B cell (primary cell): Measurements from ENCODE around the gene EXOC3. TPM values are rescaled to one million over a fixed set of nuclear protein-coding genes. Genes with fewer than 3 reads are reported as not detected.

Experiments used
- ATAC-seq: fragments of 200-7000 bp; cut with Tn5 transposase; one replicate; pipeline ENCODE4 v1.10.0; 2021; ENCODE audit warnings: low read depth, mild to moderate bottlenecking, moderate number of reproducible peaks, moderate library complexity
- CTCF ChIA-PET: fragments of 350-600 bp; sonication (Branson Sonifier 250); formaldehyde crosslinking; loops from one replicate; lab custom pipeline; 2021; ENCODE audit warnings: antibody characterized with exemption, inconsistent platforms; lab: Charles Lee
- POLR2A ChIA-PET: fragments of 350-600 bp; sonication (Branson Sonifier 250); formaldehyde crosslinking; loops from one replicate; lab custom pipeline; 2021; ENCODE audit warnings: antibody characterized with exemption; lab: Charles Lee
- DNase-seq: peaks from one replicate; pipeline ENCODE4 v3.0.0; 2013
- H2AFZ ChIP-seq: 2 replicates; pipeline ENCODE4 v1.6.1; 2012; ENCODE audit warnings: mild to moderate bottlenecking, low read depth, low read length; ENCODE audit not compliant: insufficient read depth, poor library complexity, severe bottlenecking
- H3K27ac ChIP-seq, 2 donors: 1 replicate in 1 of 2; 2 replicates in 1 of 2; pipeline ENCODE4 v1.5.1; 2012 to 2013; ENCODE audit warnings: low read length in 2 of 2, mild to moderate bottlenecking in 2 of 2, moderate library complexity in 1 of 2
- H3K27me3 ChIP-seq, 4 experiments: fragments of 200-600 bp in 1 of 4; sonication (generic) in 1 of 4; replicated peaks in 1 of 4; 1 replicate in 2 of 4; 2 replicates in 2 of 4; pipeline versions ENCODE4 v1.6.1 to v1.7.0; 2013 to 2016; ENCODE audit warnings: low read length in 3 of 4, mild to moderate bottlenecking in 2 of 4, mixed read lengths in 1 of 4, moderate library complexity in 1 of 4; ENCODE audit not compliant: insufficient read depth in 4 of 4, control insufficient read depth in 3 of 4; ENCODE audit errors: control extremely low read depth in 1 of 4
- H3K36me3 ChIP-seq, 2 experiments: replicated peaks in 1 of 2; 1 replicate in 1 of 2; 2 replicates in 1 of 2; pipeline versions ENCODE4 v1.6.1 to v1.7.1; 2013; ENCODE audit warnings: low read length in 1 of 2; ENCODE audit not compliant: insufficient read depth in 2 of 2, control insufficient read depth in 1 of 2; ENCODE audit errors: control extremely low read depth in 1 of 2, extremely low read depth in 1 of 2
- H3K4me1 ChIP-seq, 2 donors: fragments of 200-600 bp in 1 of 2; sonication (generic) in 1 of 2; 1 replicate in 1 of 2; 2 replicates in 1 of 2; pipeline versions ENCODE4 v1.5.1 to v1.6.1; 2013 to 2017; ENCODE audit warnings: low read length in 2 of 2; ENCODE audit not compliant: control insufficient read depth in 2 of 2, insufficient read depth in 2 of 2
- H3K4me2 ChIP-seq: replicated peaks from 2 replicates; pipeline ENCODE3; 2012; ENCODE audit warnings: mild to moderate bottlenecking, low read depth, low read length; ENCODE audit not compliant: poor library complexity, severe bottlenecking
- H3K4me3 ChIP-seq, 5 experiments: fragments of 200-600 bp in 1 of 5; sonication (generic) in 1 of 5; 1 replicate in 3 of 5; 2 replicates in 2 of 5; pipeline versions ENCODE4 v1.5.1 to v1.7.0; 2011 to 2016; ENCODE audit warnings: low read length in 4 of 5, mild to moderate bottlenecking in 4 of 5, low read depth in 2 of 5, control low read depth in 1 of 5, moderate library complexity in 1 of 5; ENCODE audit not compliant: insufficient read depth in 1 of 5; ENCODE audit errors: control extremely low read depth in 1 of 5, extremely low read depth in 1 of 5
- H3K79me2 ChIP-seq: fragments of 200-600 bp; sonication (generic); one replicate; pipeline ENCODE4 v1.6.0; 2016; ENCODE audit warnings: low read length; ENCODE audit not compliant: control insufficient read depth, insufficient read depth
- H3K9ac ChIP-seq: fragments of 200-600 bp; sonication (generic); 2 replicates; pipeline ENCODE4 v1.6.1; 2017; ENCODE audit warnings: mild to moderate bottlenecking, low read length, moderate library complexity
- H3K9me3 ChIP-seq, 3 donors: one replicate each; pipeline versions ENCODE4 v1.6.1 to v1.7.1; 2013; ENCODE audit warnings: low read length in 2 of 3; ENCODE audit not compliant: control insufficient read depth in 2 of 3, insufficient read depth in 1 of 3; ENCODE audit errors: control extremely low read depth in 1 of 3
- H4K20me1 ChIP-seq: 2 replicates; pipeline ENCODE4 v1.6.0; 2012; ENCODE audit warnings: mild to moderate bottlenecking, low read length; ENCODE audit not compliant: insufficient read depth, control insufficient read depth, poor library complexity, severe bottlenecking
- H3K27ac Mint-ChIP-seq: one replicate; pipeline ENCODE4 v1.8.0; 2021; ENCODE audit warnings: mixed read lengths
- H3K27me3 Mint-ChIP-seq: one replicate; pipeline ENCODE4 v1.8.0; 2021; ENCODE audit warnings: mixed read lengths
- H3K4me1 Mint-ChIP-seq: one replicate; pipeline ENCODE4 v1.8.0; 2021; ENCODE audit warnings: mixed read lengths
- H3K4me3 Mint-ChIP-seq: one replicate; pipeline ENCODE4 v1.8.0; 2021; ENCODE audit warnings: mixed read lengths
- H3K9me3 Mint-ChIP-seq: one replicate; pipeline ENCODE4 v1.8.0; 2022; ENCODE audit warnings: mixed read lengths; ENCODE audit not compliant: insufficient read depth
- EZH2 ChIP-seq: IDR thresholded peaks from 2 replicates; pipeline ENCODE4 v1.6.1; 2012; ENCODE audit warnings: borderline replicate concordance, low read depth, mild to moderate bottlenecking, moderate library complexity, low read length; ENCODE audit not compliant: insufficient read depth, poor library complexity, severe bottlenecking
- WGBS: methylation state at CpG from one replicate; pipeline ENCODE4 v1.1.5; 2013; ENCODE audit warnings: missing lambda C conversion rate; ENCODE audit not compliant: insufficient coverage; 5-methylcytosine and 5-hydroxymethylcytosine counted together
- intact Hi-C: fragments of 100-400 bp; cut with micrococcal nuclease; formaldehyde crosslinking; loops from one replicate; pipeline ENCODE4 v1.10.0; 2022
- polyA plus RNA-seq: library from polyadenylated mRNA; depleted of rRNA; stranded (reverse); fragments of >200 nt; gene quantifications from 2 replicates; pipeline ENCODE4 v1.2.3, GENCODE V29; 2012
- total RNA-seq, 2 donors: library from RNA; stranded (reverse); fragments of 120-200 nt in 1 of 2; gene quantifications; 1 replicate in 1 of 2; 2 replicates in 1 of 2; pipeline versions ENCODE4 v1.2.3 to v1.2.4, GENCODE V29; 2013 to 2022
- TF ChIP-seq, protein P1 (sequence below): fragments of 200-600 bp; IDR thresholded peaks from one replicate; pipeline ENCODE4 v1.8.0; 2022; ENCODE audit warnings: antibody characterized with exemption, mild to moderate bottlenecking

The EXOC3 gene
- total and polyA plus RNA-seq, 2 donors (not counting 1 experiment from before 2014, with no cell fraction given), result 44.0 to 97.1 TPM

GRCh38 chr5:446066-446882 lies 3.3 kb downstream of the EXOC3 start:
- intact Hi-C loops, result loop anchor here (2.0 to 10.0 kb wide), 2 partner anchors 27 to 169 kb away; partner anchors contain the start of gene CEP72
- no peaks in the 10 kb centered on the region for H3K27me3 Mint-ChIP-seq
- CTCF ChIA-PET, result interaction anchor here (0.6 to 3.7 kb wide), 24 partner anchors 11 to 727 kb away, joined by 3 to 28 read pairs (median 4); no protein-coding TSS in a partner anchor
- peaks cover 38% of the 10 kb centered on the region for H4K20me1 ChIP-seq
- ATAC-seq (no peak), DNase-seq (no peak)
- no peak for TF ChIP-seq EZH2
- TF ChIP-seq, protein P1, sequence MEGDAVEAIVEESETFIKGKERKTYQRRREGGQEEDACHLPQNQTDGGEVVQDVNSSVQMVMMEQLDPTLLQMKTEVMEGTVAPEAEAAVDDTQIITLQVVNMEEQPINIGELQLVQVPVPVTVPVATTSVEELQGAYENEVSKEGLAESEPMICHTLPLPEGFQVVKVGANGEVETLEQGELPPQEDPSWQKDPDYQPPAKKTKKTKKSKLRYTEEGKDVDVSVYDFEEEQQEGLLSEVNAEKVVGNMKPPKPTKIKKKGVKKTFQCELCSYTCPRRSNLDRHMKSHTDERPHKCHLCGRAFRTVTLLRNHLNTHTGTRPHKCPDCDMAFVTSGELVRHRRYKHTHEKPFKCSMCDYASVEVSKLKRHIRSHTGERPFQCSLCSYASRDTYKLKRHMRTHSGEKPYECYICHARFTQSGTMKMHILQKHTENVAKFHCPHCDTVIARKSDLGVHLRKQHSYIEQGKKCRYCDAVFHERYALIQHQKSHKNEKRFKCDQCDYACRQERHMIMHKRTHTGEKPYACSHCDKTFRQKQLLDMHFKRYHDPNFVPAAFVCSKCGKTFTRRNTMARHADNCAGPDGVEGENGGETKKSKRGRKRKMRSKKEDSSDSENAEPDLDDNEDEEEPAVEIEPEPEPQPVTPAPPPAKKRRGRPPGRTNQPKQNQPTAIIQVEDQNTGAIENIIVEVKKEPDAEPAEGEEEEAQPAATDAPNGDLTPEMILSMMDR, result no peak
- H3K4me2 ChIP-seq, result no peak overlapping the region
- H3K9me3 ChIP-seq, result peaks cover 0 to 7% (median 2%) of the 10 kb centered on the region in 3 donors
- no peaks in the 10 kb centered on the region for H3K9me3 Mint-ChIP-seq
- H3K4me1 ChIP-seq, result peaks cover 6 to 19% of the 10 kb centered on the region in 2 donors
- no peak overlapping the region for H3K27ac ChIP-seq
- peaks cover 15 to 44% of the 10 kb centered on the region in 2 experiments for H3K36me3 ChIP-seq
- H3K27ac Mint-ChIP-seq, result no peak overlapping the region
- peaks cover 50% of the 10 kb centered on the region for H3K79me2 ChIP-seq
- no peaks in the 10 kb centered on the region for H3K27me3 ChIP-seq
- no peak overlapping the region for H3K4me3 ChIP-seq
- peaks cover 32% of the 10 kb centered on the region for H3K4me1 Mint-ChIP-seq
- no peak overlapping the region for H3K9ac ChIP-seq
- 98% methylated on average over 17 of the region's 19 CpGs for WGBS
- peak overlapping the region; percentile 19 for H3K4me3 Mint-ChIP-seq
- POLR2A ChIA-PET, result interaction anchor here (0.6 to 0.9 kb wide), 3 partner anchors 25 to 1356 kb away, joined by 3 read pairs; no protein-coding TSS in a partner anchor
- H2AFZ ChIP-seq, result no peak overlapping the region

DNA sequence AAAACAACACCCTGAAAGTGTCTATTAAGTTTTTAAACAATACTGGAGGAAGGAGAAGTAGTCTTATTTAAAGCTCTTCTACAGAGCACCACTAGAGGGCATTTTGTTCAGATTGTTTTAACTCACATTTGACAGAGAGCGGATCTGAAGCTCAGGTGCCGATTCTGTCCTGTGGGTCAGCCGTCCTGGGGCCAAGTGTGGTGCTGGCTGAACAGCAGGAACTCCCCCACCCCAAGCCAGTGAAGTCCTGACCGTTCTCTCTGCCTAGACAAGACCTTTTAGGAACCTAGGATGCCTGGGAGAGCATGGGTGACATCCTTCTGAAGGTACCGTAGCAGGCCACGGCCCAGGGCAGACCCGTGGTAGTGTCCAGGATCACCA lies 3.9 kb downstream of the EXOC3 start:
- TF ChIP-seq, protein P1, result peak; percentile 79
- no peak for TF ChIP-seq EZH2
- ChIA-PET POLR2A (interaction anchor here (0.6 to 0.9 kb wide), 2 partner anchors 25 to 1356 kb away, joined by 3 read pairs; no protein-coding TSS in a partner anchor), CTCF (interaction anchor here (0.6 to 3.7 kb wide), 22 partner anchors 10 to 726 kb away, joined by 3 to 28 read pairs (median 5); no protein-coding TSS in a partner anchor)
- peaks cover 19 to 49% of the 10 kb centered on the region in 2 experiments for H3K36me3 ChIP-seq
- H2AFZ ChIP-seq, result no peak overlapping the region
- ATAC-seq (no peak), DNase-seq (peak; percentile 67)
- peaks cover 6 to 8% (median 7%) of the 10 kb centered on the region in 3 donors for H3K9me3 ChIP-seq
- no peak overlapping the region for H3K9ac ChIP-seq
- H3K4me1 ChIP-seq, result peaks cover 6 to 19% of the 10 kb centered on the region in 2 donors
- H3K4me2 ChIP-seq, result no peak overlapping the region
- Mint-ChIP-seq H3K9me3 (peaks cover 5% of the 10 kb centered on the region), H3K4me1 (peaks cover 32% of the 10 kb centered on the region), H3K27ac (peak overlapping the region; percentile 46), H3K4me3 (no peak overlapping the region), H3K27me3 (no peaks in the 10 kb centered on the region)
- H3K27me3 ChIP-seq, result no peaks in the 10 kb centered on the region
- 50% methylated on average over 4 of the region's 7 CpGs for WGBS
- H3K27ac ChIP-seq, result no peak overlapping the region
- intact Hi-C loops, result loop anchor here (2.0 to 10.0 kb wide), 2 partner anchors 26 to 168 kb away; partner anchors contain the start of gene CEP72
- no peak overlapping the region for H3K4me3 ChIP-seq
- H3K79me2 ChIP-seq, result peaks cover 53% of the 10 kb centered on the region
- peaks cover 38% of the 10 kb centered on the region for H4K20me1 ChIP-seq
